A549 (cell line): ENCODE data around the gene UNC119B. TPM values are rescaled to one million over a fixed set of nuclear protein-coding genes. Genes with fewer than 3 reads are reported as not detected.

Experiments used
- ATAC-seq, 2 experiments: fragments of 200-7000 bp in 1 of 2; fragments of >200 bp in 1 of 2; cut with Nextera tagmentation in 1 of 2; cut with Tn5 transposase in 1 of 2; 3 replicates each; pipeline versions ENCODE4 v1.8.0 to v1.9.1; 2018 to 2020; ENCODE audit warnings: mild to moderate bottlenecking in 1 of 2, moderate library complexity in 1 of 2
- CTCF ChIA-PET: fragments of 300-600 bp; sonication (Branson Sonifier 250); formaldehyde crosslinking; extraction: SDS; loops from one replicate; lab custom pipeline; 2021; ENCODE audit warnings: antibody characterized with exemption, inconsistent platforms; lab: Yijun Ruan, JAX
- POLR2A ChIA-PET: fragments of 350-600 bp; formaldehyde crosslinking; extraction: SDS; loops from one replicate; lab custom pipeline; 2021; ENCODE audit warnings: antibody characterized with exemption, inconsistent platforms; lab: Yijun Ruan, JAX
- DNase-seq, 2 experiments: peaks; one replicate each; pipeline versions ENCODE4 v3.0.0 to v3.0.0-alpha.2; 2011 to 2016; ENCODE audit warnings: low read depth in 1 of 2, low spot score in 1 of 2
- FAIRE-seq: peaks from 2 replicates; lab custom pipeline; 2011; peaks lifted over from hg19 to GRCh38; lab: Jason Lieb, UNC
- H3K27ac ChIP-seq, 2 experiments: fragments of >200 bp; sonication (Bioruptor Twin); formaldehyde crosslinking; 3 replicates each; pipeline ENCODE4 v1.5.1; 2016 to 2017
- H3K4me1 ChIP-seq: fragments of >200 bp; sonication (Bioruptor Twin); formaldehyde crosslinking; 3 replicates; pipeline ENCODE4 v1.6.1; 2016
- H3K4me2 ChIP-seq: fragments of >200 bp; sonication (Bioruptor Twin); formaldehyde crosslinking; 3 replicates; pipeline ENCODE4 v1.6.1; 2016
- H3K4me3 ChIP-seq: fragments of >200 bp; sonication (Bioruptor Twin); formaldehyde crosslinking; 3 replicates; pipeline ENCODE4 v1.5.1; 2016
- H3K9me3 ChIP-seq: fragments of >200 bp; sonication (Bioruptor Twin); formaldehyde crosslinking; 3 replicates; pipeline ENCODE4 v1.6.1; 2016
- CBX2 ChIP-seq: fragments of 200-600 bp; sonication (generic); IDR thresholded peaks from 2 replicates; pipeline ENCODE4 v1.6.1; 2016; ENCODE audit warnings: low read depth, mild to moderate bottlenecking, borderline replicate concordance
- CEBPB ChIP-seq, 2 experiments: fragments of >200 bp in 1 of 2; sonication (Bioruptor Twin) in 1 of 2; formaldehyde crosslinking in 1 of 2; IDR thresholded peaks; 2 replicates each; pipeline ENCODE4 v1.6.1; 2012 to 2016
- EHF ChIP-seq: fragments of 250-450 bp; sonication (Bioruptor Pico); IDR thresholded peaks from 2 replicates; pipeline ENCODE4 v1.5.0; 2020; ENCODE audit warnings: mild to moderate bottlenecking
- FOSB ChIP-seq: fragments of 250-450 bp; sonication (Bioruptor Pico); IDR thresholded peaks from 2 replicates; pipeline ENCODE4 v1.5.0; 2020; ENCODE audit warnings: mild to moderate bottlenecking, moderate library complexity
- GATA3 ChIP-seq: IDR thresholded peaks from 2 replicates; pipeline ENCODE4 v1.6.1; 2012; ENCODE audit warnings: borderline replicate concordance
- HOXB13 ChIP-seq: fragments of 250-450 bp; sonication (Bioruptor Pico); IDR thresholded peaks from 2 replicates; pipeline ENCODE4 v1.5.0; 2020; ENCODE audit warnings: low read depth, mild to moderate bottlenecking, moderate library complexity
- KDM1A ChIP-seq: fragments of 200-600 bp; sonication (generic); IDR thresholded peaks from 2 replicates; pipeline ENCODE4 v1.6.1; 2016; ENCODE audit warnings: low read depth, mild to moderate bottlenecking
- MAFK ChIP-seq: fragments of 450-650 bp; IDR thresholded peaks from 2 replicates; pipeline ENCODE4 v1.6.1; 2014; ENCODE audit not compliant: partially characterized antibody
- NFE2L2 ChIP-seq: fragments of 150-350 bp; conservative IDR thresholded peaks from 2 replicates; pipeline ENCODE4 v1.6.1; 2014; ENCODE audit warnings: low read length
- NR3C1 ChIP-seq: fragments of >200 bp; sonication (Bioruptor Twin); formaldehyde crosslinking; IDR thresholded peaks from 3 replicates; pipeline ENCODE4 v1.6.1; 2017
- POLR2A ChIP-seq: IDR thresholded peaks from 2 replicates; pipeline ENCODE4 v1.6.1; 2012; ENCODE audit warnings: mild to moderate bottlenecking, low read length
- RAD21 ChIP-seq, 2 experiments: fragments of >200 bp in 1 of 2; sonication (Bioruptor Twin) in 1 of 2; formaldehyde crosslinking in 1 of 2; IDR thresholded peaks in 1 of 2; conservative IDR thresholded peaks in 1 of 2; 2 replicates in 1 of 2; 3 replicates in 1 of 2; pipeline ENCODE4 v1.6.1; 2012 to 2018; ENCODE audit warnings: inconsistent platforms in 1 of 2
- USF2 ChIP-seq: fragments of 450-650 bp; IDR thresholded peaks from 2 replicates; pipeline ENCODE4 v1.6.1; 2014; ENCODE audit warnings: antibody characterized with exemption
- WGBS: methylation state at CpG from one replicate; pipeline ENCODE4 v1.1.6; 2017; ENCODE audit errors: missing lambda C conversion rate; 5-methylcytosine and 5-hydroxymethylcytosine counted together
- polyA plus RNA-seq, 4 experiments: library from polyadenylated mRNA; depleted of rRNA in 3 of 4; stranded (reverse); fragments of >200 nt; fragmentation: RNase III in 1 of 4; extraction: RNeasy Plus Mini Kit Qiagen cat#74134 plus additional on column Dnase treatment in 1 of 4; gene quantifications; 2 replicates in 3 of 4; 3 replicates in 1 of 4; pipeline ENCODE4 v1.2.3, GENCODE V29; 2011 to 2017
- TF ChIP-seq, protein P1 (sequence below): fragments of >200 bp; sonication (Bioruptor Twin); formaldehyde crosslinking; IDR thresholded peaks from 3 replicates; pipeline ENCODE4 v1.5.1; 2016
- TF ChIP-seq, protein P2 (sequence below): fragments of 200-600 bp; sonication (generic); IDR thresholded peaks from 2 replicates; pipeline ENCODE4 v1.6.1; 2016; ENCODE audit warnings: antibody characterized with exemption, mild to moderate bottlenecking, moderate library complexity

Gene UNC119B
- polyA plus RNA-seq, 2 of the 4 experiments (the other 2 are of a cell fraction) = 25.8 to 41.5 TPM

DNA sequence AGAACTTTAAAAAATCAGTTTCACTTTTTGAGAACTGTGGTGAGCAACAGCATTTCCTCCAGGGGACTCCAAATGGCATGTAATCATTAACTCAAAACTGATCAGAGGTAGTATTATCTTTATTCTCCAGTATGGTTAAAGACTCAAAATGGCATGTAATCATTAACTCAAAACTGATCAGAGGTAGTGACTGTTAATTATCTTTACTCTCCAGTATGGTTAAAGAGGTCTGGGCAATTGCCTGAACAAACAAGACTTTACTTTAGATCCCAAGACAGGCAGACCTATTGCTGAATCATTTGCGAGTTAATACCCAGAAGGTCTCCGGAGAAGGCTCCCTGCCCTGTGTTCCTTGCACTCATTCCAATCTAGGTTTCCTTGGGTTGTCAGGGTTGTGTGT is 8.8 kb downstream of the UNC119B start:
- POLR2A ChIA-PET = no interaction called here
- H3K9me3 ChIP-seq = no peaks in the 10 kb centered on the region
- WGBS = 89% methylated on average over 2 of the region's 2 CpGs
- no peak for FAIRE-seq
- H3K4me2 ChIP-seq = no peak overlapping the region
- no peak for ATAC-seq
- TF ChIP-seq HOXB13 (CRISPR knock-in tag) (no peak), FOSB (CRISPR knock-in tag) (no peak), CBX2 (no peak), USF2 (no peak), CEBPB (IDR thresholded peaks at IDR 0.05) (no peak), GATA3 (no peak), NR3C1 (no peak), MAFK (no peak)
- TF ChIP-seq, protein P1, sequence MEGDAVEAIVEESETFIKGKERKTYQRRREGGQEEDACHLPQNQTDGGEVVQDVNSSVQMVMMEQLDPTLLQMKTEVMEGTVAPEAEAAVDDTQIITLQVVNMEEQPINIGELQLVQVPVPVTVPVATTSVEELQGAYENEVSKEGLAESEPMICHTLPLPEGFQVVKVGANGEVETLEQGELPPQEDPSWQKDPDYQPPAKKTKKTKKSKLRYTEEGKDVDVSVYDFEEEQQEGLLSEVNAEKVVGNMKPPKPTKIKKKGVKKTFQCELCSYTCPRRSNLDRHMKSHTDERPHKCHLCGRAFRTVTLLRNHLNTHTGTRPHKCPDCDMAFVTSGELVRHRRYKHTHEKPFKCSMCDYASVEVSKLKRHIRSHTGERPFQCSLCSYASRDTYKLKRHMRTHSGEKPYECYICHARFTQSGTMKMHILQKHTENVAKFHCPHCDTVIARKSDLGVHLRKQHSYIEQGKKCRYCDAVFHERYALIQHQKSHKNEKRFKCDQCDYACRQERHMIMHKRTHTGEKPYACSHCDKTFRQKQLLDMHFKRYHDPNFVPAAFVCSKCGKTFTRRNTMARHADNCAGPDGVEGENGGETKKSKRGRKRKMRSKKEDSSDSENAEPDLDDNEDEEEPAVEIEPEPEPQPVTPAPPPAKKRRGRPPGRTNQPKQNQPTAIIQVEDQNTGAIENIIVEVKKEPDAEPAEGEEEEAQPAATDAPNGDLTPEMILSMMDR = no peak
- TF ChIP-seq, all 56 proteins: peak for 0
- H3K4me3 ChIP-seq = no peak overlapping the region
- DNase-seq = no peak
- CTCF ChIA-PET = interaction anchor here (1.9 to 2.2 kb wide), 2 partner anchors 72 to 136 kb away, joined by 8 to 11 read pairs; no protein-coding TSS in a partner anchor
- H3K27ac ChIP-seq = no peak overlapping the region
- peaks cover 13% of the 10 kb centered on the region for H3K4me1 ChIP-seq

DNA sequence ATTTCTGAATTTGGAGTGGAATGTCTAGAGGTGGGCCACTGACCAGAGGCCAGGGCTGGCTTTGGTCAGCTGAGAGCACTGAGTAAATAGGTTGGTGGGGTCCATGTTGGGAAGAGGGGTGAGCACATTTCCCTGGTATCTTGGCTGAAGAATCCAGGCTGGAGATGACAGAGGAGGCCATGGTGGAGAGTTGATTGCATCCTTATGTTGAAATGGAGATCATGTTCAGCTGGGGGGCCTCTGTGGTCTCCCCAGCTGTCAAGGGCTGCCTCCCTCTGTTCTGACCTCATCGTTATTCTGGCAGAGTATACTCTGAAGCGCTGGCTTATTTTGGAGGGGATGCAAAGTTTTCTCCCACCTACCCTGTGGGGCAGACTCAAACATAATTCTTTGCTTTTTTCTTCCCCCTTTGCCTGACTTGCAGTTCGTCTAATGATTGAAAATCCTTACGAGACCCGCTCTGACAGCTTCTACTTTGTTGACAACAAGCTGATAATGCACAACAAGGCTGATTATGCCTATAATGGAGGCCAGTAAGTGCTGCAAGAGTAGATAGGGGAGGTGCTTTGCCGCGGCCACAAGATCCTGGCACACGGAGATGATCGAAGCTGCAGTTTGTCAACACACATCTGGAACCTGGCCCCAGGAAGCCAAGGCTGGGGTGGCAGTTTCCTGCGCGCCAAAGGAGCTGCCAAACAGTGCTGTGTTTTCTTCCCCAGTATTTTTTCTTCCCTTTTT is 9.4 kb downstream of the UNC119B start:
- ChIA-PET CTCF (interaction anchor here (1.5 to 2.2 kb wide), 6 partner anchors 9 to 252 kb away, joined by 3 to 11 read pairs (median 8); partner anchors contain the start of gene UNC119B), POLR2A (no interaction called here)
- no peak overlapping the region for H3K4me2 ChIP-seq
- ATAC-seq (no peak), DNase-seq (no peak), FAIRE-seq (no peak)
- WGBS = 95% methylated on average over 11 of the region's 11 CpGs
- H3K4me3 ChIP-seq = no peak overlapping the region
- TF ChIP-seq KDM1A = no peak
- TF ChIP-seq EHF (CRISPR knock-in tag) = no peak
- no peak for TF ChIP-seq RAD21 (conservative IDR thresholded peaks at IDR 0.05 in 1 of 2, IDR thresholded peaks at IDR 0.05 in 1 of 2)
- TF ChIP-seq, protein P2, sequence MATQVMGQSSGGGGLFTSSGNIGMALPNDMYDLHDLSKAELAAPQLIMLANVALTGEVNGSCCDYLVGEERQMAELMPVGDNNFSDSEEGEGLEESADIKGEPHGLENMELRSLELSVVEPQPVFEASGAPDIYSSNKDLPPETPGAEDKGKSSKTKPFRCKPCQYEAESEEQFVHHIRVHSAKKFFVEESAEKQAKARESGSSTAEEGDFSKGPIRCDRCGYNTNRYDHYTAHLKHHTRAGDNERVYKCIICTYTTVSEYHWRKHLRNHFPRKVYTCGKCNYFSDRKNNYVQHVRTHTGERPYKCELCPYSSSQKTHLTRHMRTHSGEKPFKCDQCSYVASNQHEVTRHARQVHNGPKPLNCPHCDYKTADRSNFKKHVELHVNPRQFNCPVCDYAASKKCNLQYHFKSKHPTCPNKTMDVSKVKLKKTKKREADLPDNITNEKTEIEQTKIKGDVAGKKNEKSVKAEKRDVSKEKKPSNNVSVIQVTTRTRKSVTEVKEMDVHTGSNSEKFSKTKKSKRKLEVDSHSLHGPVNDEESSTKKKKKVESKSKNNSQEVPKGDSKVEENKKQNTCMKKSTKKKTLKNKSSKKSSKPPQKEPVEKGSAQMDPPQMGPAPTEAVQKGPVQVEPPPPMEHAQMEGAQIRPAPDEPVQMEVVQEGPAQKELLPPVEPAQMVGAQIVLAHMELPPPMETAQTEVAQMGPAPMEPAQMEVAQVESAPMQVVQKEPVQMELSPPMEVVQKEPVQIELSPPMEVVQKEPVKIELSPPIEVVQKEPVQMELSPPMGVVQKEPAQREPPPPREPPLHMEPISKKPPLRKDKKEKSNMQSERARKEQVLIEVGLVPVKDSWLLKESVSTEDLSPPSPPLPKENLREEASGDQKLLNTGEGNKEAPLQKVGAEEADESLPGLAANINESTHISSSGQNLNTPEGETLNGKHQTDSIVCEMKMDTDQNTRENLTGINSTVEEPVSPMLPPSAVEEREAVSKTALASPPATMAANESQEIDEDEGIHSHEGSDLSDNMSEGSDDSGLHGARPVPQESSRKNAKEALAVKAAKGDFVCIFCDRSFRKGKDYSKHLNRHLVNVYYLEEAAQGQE = no peak
- no peak for TF ChIP-seq POLR2A
- TF ChIP-seq NFE2L2 = no peak
- no peak overlapping the region for H3K27ac ChIP-seq
- H3K4me1 ChIP-seq = peaks cover 13% of the 10 kb centered on the region
- no peaks in the 10 kb centered on the region for H3K9me3 ChIP-seq
